Transverse colon (tissue), 3 donors: ENCODE data around the gene PRB3.

ENCODE experiments used
- CTCF ChIP-seq, 5 experiments: fragments of 200-600 bp in 3 of 5; fragments of 450-650 bp in 2 of 5; sonication (generic) in 3 of 5; IDR thresholded peaks; 1 replicate in 2 of 5; 2 replicates in 3 of 5; pipeline ENCODE4 v1.5.1; 2016 to 2017; ENCODE audit warnings: antibody characterized with exemption in 5 of 5, inconsistent platforms in 3 of 5, mild to moderate bottlenecking in 2 of 5, moderate library complexity in 1 of 5
- EP300 ChIP-seq: sonication (generic); formaldehyde crosslinking; IDR thresholded peaks from one replicate; pipeline ENCODE4 v1.6.1; 2017; ENCODE audit warnings: antibody characterized with exemption, low read depth
- POLR2A ChIP-seq: fragments of 450-650 bp; IDR thresholded peaks from one replicate; pipeline ENCODE4 v1.6.1; 2016; ENCODE audit warnings: antibody characterized with exemption, mild to moderate bottlenecking, moderate library complexity

- TF ChIP-seq CTCF (IDR thresholded peaks at IDR 0.05) (no peak), EP300 (no peak), POLR2A (no peak)
Observed at GRCh38 chr12:11238275-11238674, 31.2 kb downstream of the PRB3 start.
